Measurements from ENCODE around the gene CRIM1.

CRIM1 gene

GRCh38 chr2:36373149-36373926 lies 17.8 kb downstream of the CRIM1 start:
- DNase-seq: no peak

GRCh38 chr2:36374585-36374984 lies 19.0 kb downstream of the CRIM1 start:
- DNase-seq: no peak

GRCh38 chr2:36376319-36376765 lies 20.8 kb downstream of the CRIM1 start:
- no peak for DNase-seq

- DNase-seq: no peak
These were observed 21.6 kb downstream of the CRIM1 start for GRCh38 chr2:36376992-36377738.

GRCh38 chr2:36379710-36380448 lies 24.3 kb downstream of the CRIM1 start:
- no peak for DNase-seq

GRCh38 chr2:36380624-36381481 lies 25.3 kb downstream of the CRIM1 start:
- no peak for DNase-seq

GRCh38 chr2:36381993-36382392 lies 26.4 kb downstream of the CRIM1 start:
- DNase-seq: no peak

- DNase-seq: no peak
These were observed 26.9 kb downstream of the CRIM1 start for GRCh38 chr2:36382472-36382871.

- no peak for DNase-seq
These were observed 28.1 kb downstream of the CRIM1 start for GRCh38 chr2:36383726-36384125.

GRCh38 chr2:36384454-36384853 lies 28.9 kb downstream of the CRIM1 start:
- DNase-seq: no peak

- DNase-seq: no peak
These were observed 30.0 kb downstream of the CRIM1 start for GRCh38 chr2:36385603-36386002.

GRCh38 chr2:36387258-36387916 lies 31.8 kb downstream of the CRIM1 start:
- DNase-seq: no peak

- no peak for DNase-seq
These were observed 32.9 kb downstream of the CRIM1 start for GRCh38 chr2:36388472-36388871.

GRCh38 chr2:36389091-36389564 lies 33.5 kb downstream of the CRIM1 start:
- DNase-seq: no peak

GRCh38 chr2:36389577-36389976 lies 34.0 kb downstream of the CRIM1 start:
- no peak for DNase-seq

GRCh38 chr2:36392571-36393255 lies 37.1 kb downstream of the CRIM1 start:
- DNase-seq: no peak

- DNase-seq: no peak
These were observed 38.2 kb downstream of the CRIM1 start for GRCh38 chr2:36393738-36394256.

GRCh38 chr2:36394804-36395203 lies 39.2 kb downstream of the CRIM1 start:
- no peak for DNase-seq

- DNase-seq: no peak
These were observed 40.3 kb downstream of the CRIM1 start for GRCh38 chr2:36395866-36396265.

- DNase-seq: no peak
These were observed 41.4 kb downstream of the CRIM1 start for GRCh38 chr2:36396878-36397539.
